NCI-H526 (cell line): Measurements from ENCODE around the gene PDK1.

Source experiments
- DNase-seq, 2 experiments: peaks; one replicate each; lab custom pipeline; 2025; lab: John Stamatoyannopoulos, UW

PDK1 gene

DNA sequence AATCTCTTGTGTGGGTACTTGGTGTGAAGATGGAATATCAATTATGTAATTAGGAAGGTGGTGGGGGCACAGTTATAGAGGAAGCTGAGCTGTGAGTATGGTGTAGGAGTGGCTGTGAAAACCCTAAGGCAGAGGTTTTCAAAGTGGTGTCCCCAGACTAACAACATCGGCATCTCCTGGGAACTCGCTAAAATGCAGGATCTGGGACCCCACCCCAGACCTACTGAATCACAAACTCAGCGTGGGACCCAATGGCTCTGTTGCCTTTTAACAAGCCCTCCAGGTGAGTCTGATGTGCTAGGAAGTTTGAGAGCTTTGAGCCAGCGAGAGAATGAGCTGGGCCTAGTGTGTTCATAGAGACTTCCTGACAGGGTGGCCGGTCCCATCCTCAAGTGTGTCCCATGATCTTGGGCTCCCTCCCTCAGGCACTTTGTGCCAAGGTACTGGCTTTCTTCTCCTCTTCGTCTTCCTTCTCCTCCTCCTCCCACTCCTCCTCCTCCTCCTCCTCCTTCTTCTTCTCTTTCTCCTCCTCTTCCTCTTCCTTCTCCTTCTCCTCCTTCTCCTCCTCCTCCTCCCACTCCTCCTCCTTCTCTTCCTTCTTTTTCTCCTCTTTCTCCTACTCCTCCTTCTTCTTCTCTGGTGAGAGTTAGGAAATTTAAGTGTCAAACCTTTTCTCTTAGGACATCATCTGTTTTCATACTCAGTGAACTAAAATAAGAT lies 86.6 kb downstream of the PDK1 start:
- no peak for DNase-seq

DNA sequence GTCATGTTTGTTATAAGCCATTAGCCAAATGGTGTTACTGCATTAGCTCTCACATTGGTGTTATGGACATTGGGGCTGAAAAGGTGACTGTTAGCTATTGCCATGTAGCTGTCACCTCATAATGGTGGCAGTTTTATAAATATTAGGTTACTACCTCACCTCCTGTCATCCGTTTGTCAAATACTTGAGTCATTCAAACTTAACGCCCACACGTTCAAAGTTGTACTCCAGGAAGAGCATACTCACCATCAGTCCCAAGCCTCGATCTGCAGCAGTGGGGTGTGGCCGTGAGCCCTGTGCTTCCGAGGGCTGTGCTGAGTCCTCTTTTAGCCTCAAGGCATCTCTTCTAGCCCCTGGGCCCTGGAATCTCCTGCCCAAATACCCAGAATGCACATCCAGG lies 87.3 kb downstream of the PDK1 start:
- no peak for DNase-seq

DNA sequence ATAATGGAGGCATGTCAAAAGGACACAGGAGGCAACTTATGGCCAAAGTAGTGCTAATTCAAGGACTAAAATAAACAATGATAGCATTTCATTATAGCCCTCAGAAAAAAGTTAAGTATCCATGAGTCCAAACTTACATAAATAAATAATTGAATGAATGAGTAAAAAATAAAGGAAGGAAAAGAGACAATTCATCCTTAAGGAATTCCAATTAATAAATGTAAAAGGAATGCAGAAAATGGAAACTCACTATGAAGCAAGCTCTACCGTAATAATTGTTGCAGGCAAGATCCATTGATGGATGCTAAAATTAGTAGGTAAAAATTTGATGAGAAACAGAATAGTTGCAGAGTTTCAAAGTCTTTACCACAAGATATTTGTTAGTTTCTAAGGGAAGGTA lies 91.5 kb downstream of the PDK1 start:
- DNase-seq = no peak

DNA sequence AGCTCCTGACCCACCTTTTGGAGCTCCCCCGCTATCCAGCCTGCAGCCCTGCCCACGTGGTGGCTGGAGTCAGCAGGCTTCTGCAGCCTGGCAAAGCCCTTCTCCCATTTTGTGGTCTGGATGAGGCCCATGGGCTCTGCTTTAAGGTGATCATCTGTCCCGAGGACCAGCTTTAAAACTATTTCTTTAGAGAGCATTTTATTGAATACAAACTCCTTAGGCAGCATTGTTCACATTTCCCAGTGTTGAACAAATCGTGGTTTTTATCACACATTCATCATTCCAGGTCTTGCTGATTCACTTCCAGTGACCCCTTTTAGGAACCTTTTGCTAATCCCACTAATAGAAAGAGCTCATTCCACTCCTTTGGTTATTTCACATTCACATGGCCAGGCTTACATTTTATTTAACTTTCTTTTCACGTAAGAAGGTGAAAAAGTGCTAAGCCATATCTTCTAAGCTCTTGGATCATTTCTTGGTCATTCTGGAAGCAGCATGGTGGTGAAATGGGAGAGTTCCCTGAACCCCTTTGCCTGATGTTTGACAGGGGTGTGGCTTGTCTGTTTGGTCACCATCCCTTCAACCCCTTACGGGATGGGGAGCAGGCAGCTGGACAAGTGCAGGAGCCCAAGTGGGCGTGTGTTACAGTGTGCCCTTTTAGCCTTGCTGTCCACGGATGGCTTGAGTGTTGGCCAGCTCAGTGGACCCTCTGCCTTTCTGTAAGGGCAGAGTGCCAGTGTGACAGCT lies 99.4 kb downstream of the PDK1 start:
- DNase-seq = no peak

DNA sequence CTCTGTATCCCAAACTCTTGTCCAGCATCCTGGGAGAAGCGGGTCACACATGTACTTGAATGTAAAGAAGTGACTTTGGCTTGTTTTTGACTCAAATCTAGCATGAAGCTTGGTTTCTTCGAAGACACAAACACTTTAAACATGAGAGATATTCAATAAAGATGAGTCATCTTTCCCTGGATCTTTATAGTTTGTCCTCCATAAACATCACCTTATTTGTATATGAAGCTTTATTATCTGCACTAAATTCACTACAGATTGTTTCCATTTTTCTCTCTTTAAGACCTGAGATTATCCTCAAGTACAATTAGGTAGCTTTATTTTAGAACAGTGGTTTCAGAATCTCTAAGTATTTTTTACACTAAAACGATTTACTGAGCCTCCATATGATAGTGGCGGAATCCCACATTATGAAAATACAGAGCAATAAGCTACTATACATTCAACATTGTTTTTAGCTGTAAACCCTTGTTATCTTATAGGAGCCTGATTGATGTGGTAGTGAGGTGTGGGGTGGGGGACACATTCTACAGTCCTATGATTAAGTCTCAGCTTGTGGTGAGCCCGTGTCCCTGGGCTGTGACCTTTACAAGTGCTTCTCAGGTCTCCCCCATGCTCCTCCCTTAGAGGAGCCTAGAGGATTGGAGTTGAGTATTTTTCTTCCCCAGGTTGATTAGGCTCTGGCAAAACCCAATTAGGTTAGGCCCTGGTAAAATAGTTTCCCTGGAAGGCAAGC lies 100.1 kb downstream of the PDK1 start:
- no peak for DNase-seq
